Spleen (tissue), 11 donors: Measurements from ENCODE around the gene SH3BP4. TPM values are rescaled to one million over a fixed set of nuclear protein-coding genes. Genes with fewer than 3 reads are reported as not detected.

Source experiments
- DNase-seq: peaks from one replicate; pipeline ENCODE4 v3.0.0-alpha.2; 2020
- H3K27ac ChIP-seq, 8 donors: fragments of 200-600 bp; sonication (generic) in 7 of 8; 1 replicate in 4 of 8; 2 replicates in 4 of 8; pipeline versions ENCODE4 v1.5.0 to v1.8.0; 2016 to 2021; ENCODE audit warnings: inconsistent platforms in 4 of 8, mild to moderate bottlenecking in 4 of 8, moderate library complexity in 1 of 8
- H3K27me3 ChIP-seq, 7 donors: fragments of 200-600 bp; sonication (generic) in 6 of 7; replicated peaks in 1 of 7; 1 replicate in 4 of 7; 2 replicates in 3 of 7; pipeline versions ENCODE4 v1.5.0 to v1.8.0; 2016 to 2021; ENCODE audit warnings: inconsistent platforms in 3 of 7, mild to moderate bottlenecking in 1 of 7
- H3K36me3 ChIP-seq, 6 donors: fragments of 200-600 bp; sonication (generic) in 5 of 6; 1 replicate in 4 of 6; 2 replicates in 2 of 6; pipeline versions ENCODE4 v1.5.0 to v1.8.0; 2016 to 2021; ENCODE audit warnings: inconsistent platforms in 2 of 6
- H3K4me1 ChIP-seq, 6 donors: fragments of 200-600 bp; sonication (generic) in 5 of 6; 1 replicate in 3 of 6; 2 replicates in 3 of 6; pipeline versions ENCODE4 v1.5.0 to v1.8.0; 2016 to 2021; ENCODE audit warnings: inconsistent platforms in 3 of 6
- H3K4me3 ChIP-seq, 8 donors: fragments of 200-600 bp; sonication (generic) in 7 of 8; 1 replicate in 4 of 8; 2 replicates in 4 of 8; pipeline versions ENCODE4 v1.5.0 to v1.8.0; 2016 to 2021; ENCODE audit warnings: inconsistent platforms in 4 of 8, mild to moderate bottlenecking in 4 of 8, moderate library complexity in 2 of 8
- H3K9me3 ChIP-seq, 8 donors: fragments of 200-600 bp; sonication (generic) in 7 of 8; 1 replicate in 4 of 8; 2 replicates in 4 of 8; pipeline versions ENCODE4 v1.5.0 to v1.8.0; 2016 to 2021; ENCODE audit warnings: inconsistent platforms in 4 of 8
- POLR2A ChIP-seq, 3 donors: fragments of 450-650 bp; IDR thresholded peaks; one replicate each; pipeline ENCODE4 v1.5.1; 2017; ENCODE audit warnings: antibody characterized with exemption in 3 of 3, mild to moderate bottlenecking in 1 of 3
- POLR2AphosphoS5 ChIP-seq, 3 donors: sonication (generic); formaldehyde crosslinking; IDR thresholded peaks; one replicate each; pipeline ENCODE4 v1.5.1; 2017; ENCODE audit warnings: antibody characterized with exemption in 3 of 3
- WGBS, 5 donors: extraction: QIAGEN DNeasy Blood & Tissue Kit in 3 of 5; methylation state at CpG; one replicate each; pipeline versions ENCODE4 v1.1.5 to v1.1.7; 2013 to 2018; 5-methylcytosine and 5-hydroxymethylcytosine counted together
- intact Hi-C: fragments of 100-400 bp; cut with DNase I; formaldehyde crosslinking; loops from one replicate; pipeline ENCODE4 v1.15.0; 2023; ENCODE audit warnings: low total_unique reads
- polyA plus RNA-seq, 3 donors: library from polyadenylated mRNA; stranded (reverse); fragments of 200-250 nt; gene quantifications; one replicate each; pipeline ENCODE4 v1.2.1, GENCODE V29; 2013
- total RNA-seq, 7 donors: library from RNA; depleted of rRNA in 3 of 7; stranded (reverse); fragments of >200 nt in 3 of 7; fragmentation: NEBNext Ultra II Directional in 4 of 7; extraction: Animal tissue kit (Norgen Biotek cat#: 25700) in 4 of 7; gene quantifications; one replicate each; pipeline versions ENCODE4 v1.1.0 to v1.2.1, GENCODE V29; 2016 to 2021
- TF ChIP-seq, protein P1 (sequence below), 11 experiments: fragments of 200-600 bp in 7 of 11; fragments of 450-650 bp in 4 of 11; sonication (generic) in 4 of 11; IDR thresholded peaks in 8 of 11; conservative IDR thresholded peaks in 3 of 11; 1 replicate in 7 of 11; 2 replicates in 4 of 11; pipeline versions ENCODE4 v1.4.0 to v1.8.0; 2016 to 2021; ENCODE audit warnings: antibody characterized with exemption in 11 of 11, inconsistent platforms in 4 of 11, mild to moderate bottlenecking in 1 of 11
- donor health status: healthy with polysubstance abuse.
- donor health status: DM: no; HTN: no; CAD: no; lungs with moderate emphysema.
- donor health status: DM: no; HTN: no; CAD: no.
- donor health status: Bipolar disorder and iron deficiency.
- donor health status: healthy.
- donor health status: DM: no; HTN: no; CAD: no.
- donor health status: DM: yes; HTN: yes; CAD: no.

SH3BP4 gene
- total and polyA plus RNA-seq, 10 donors = 2.3 to 21.0 (median 12.4) TPM

DNA sequence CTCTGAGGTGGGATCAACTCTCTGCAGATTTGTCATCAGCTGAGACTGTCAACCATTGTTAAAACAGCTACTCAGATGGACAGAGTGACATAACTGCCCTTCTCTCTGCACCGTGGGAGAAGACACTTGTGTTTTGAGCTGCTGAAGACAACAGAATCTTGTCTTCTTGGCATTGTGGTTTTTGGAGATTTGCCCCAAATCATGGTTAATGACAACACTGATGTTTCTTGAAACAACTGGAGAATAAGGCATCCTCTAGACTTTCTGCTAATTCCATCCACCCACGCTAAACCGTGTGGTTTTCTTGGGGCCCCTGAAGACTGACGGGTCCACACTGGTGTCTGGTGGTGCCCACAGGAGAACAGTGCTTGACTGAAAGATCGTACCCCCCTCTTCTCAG, 39.5 kb downstream of the SH3BP4 start:
- TF ChIP-seq, protein P1, sequence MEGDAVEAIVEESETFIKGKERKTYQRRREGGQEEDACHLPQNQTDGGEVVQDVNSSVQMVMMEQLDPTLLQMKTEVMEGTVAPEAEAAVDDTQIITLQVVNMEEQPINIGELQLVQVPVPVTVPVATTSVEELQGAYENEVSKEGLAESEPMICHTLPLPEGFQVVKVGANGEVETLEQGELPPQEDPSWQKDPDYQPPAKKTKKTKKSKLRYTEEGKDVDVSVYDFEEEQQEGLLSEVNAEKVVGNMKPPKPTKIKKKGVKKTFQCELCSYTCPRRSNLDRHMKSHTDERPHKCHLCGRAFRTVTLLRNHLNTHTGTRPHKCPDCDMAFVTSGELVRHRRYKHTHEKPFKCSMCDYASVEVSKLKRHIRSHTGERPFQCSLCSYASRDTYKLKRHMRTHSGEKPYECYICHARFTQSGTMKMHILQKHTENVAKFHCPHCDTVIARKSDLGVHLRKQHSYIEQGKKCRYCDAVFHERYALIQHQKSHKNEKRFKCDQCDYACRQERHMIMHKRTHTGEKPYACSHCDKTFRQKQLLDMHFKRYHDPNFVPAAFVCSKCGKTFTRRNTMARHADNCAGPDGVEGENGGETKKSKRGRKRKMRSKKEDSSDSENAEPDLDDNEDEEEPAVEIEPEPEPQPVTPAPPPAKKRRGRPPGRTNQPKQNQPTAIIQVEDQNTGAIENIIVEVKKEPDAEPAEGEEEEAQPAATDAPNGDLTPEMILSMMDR (IDR thresholded peaks at IDR 0.05 in 8 of 11, conservative IDR thresholded peaks at IDR 0.05 in 3 of 11) = no peak
- TF ChIP-seq POLR2A (IDR thresholded peaks at IDR 0.05) (no peak), POLR2AphosphoS5 (IDR thresholded peaks at IDR 0.05) (no peak)
- no peak for DNase-seq
- H3K4me3 ChIP-seq = no peak overlapping the region
- no peaks in the 10 kb centered on the region for H3K36me3 ChIP-seq
- no peaks in the 10 kb centered on the region for H3K9me3 ChIP-seq
- intact Hi-C loops = no loop called here
- 79 to 89% (median 86%) methylated on average over 5 of the region's 5 CpGs for WGBS, 5 donors
- peaks cover 0 to 11% (median 0%) of the 10 kb centered on the region in 7 donors for H3K27me3 ChIP-seq
- H3K4me1 ChIP-seq = peaks cover 0 to 51% (median 29%) of the 10 kb centered on the region in 6 donors
- no peak overlapping the region for H3K27ac ChIP-seq

DNA sequence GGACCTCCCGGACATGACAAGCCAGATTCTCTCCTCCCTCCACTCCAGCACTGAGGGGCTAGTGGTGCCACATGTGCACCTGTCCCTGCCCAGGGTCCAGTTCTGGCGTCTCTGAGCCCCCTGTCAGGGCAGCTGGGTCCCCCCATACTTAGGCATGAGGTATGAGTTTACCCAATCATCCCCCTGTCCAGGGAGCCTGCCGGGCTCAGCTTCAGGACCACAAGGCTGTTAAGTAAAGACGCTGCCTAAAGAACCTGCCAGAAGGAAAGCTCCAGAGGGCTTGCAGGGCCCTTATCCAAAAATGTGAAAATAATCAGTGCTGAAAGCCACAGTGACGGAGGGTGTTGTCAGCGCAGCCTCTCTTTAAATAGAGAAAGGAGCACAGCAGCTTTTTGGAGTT, 40.0 kb downstream of the SH3BP4 start:
- intact Hi-C loops = no loop called here
- H3K36me3 ChIP-seq = no peaks in the 10 kb centered on the region
- DNase-seq = no peak
- H3K4me3 ChIP-seq = no peak overlapping the region
- peaks cover 0 to 51% (median 29%) of the 10 kb centered on the region in 6 donors for H3K4me1 ChIP-seq
- WGBS, 5 donors = 86 to 97% (median 89%) methylated on average over 6 of the region's 6 CpGs
- H3K27me3 ChIP-seq = peaks cover 0 to 11% (median 0%) of the 10 kb centered on the region in 7 donors
- TF ChIP-seq, protein P1 (IDR thresholded peaks at IDR 0.05 in 8 of 11, conservative IDR thresholded peaks at IDR 0.05 in 3 of 11) = no peak
- TF ChIP-seq POLR2AphosphoS5 (IDR thresholded peaks at IDR 0.05) = no peak
- TF ChIP-seq POLR2A (IDR thresholded peaks at IDR 0.05) = no peak
- no peaks in the 10 kb centered on the region for H3K9me3 ChIP-seq
- H3K27ac ChIP-seq = no peak overlapping the region

DNA sequence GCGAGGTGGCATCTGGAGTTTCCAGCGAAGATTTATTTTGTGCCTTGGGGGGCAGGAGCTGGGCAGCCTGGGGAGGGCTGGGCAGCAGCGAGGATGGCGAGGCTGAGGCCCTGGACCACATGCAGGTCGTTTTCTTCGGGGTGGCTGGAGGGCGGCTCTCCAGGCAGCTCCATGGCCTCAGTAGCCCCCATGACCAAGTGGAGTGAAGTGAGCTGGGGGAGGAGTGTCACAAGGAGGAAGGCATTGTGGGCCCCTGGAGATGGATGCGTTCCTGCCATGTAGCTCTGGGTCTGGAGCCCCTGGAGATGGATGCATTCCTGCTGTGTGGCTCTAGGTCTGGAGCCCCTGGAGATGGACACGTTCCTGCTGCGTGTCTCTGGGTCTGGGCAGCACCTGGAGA, 40.4 kb downstream of the SH3BP4 start:
- DNase-seq = no peak
- Histone ChIP-seq H3K27ac (no peak overlapping the region), H3K27me3 (peaks cover 0 to 11% (median 0%) of the 10 kb centered on the region in 7 donors), H3K4me1 (peaks cover 0 to 51% (median 29%) of the 10 kb centered on the region in 6 donors), H3K4me3 (no peak overlapping the region), H3K36me3 (no peaks in the 10 kb centered on the region), H3K9me3 (no peaks in the 10 kb centered on the region)
- intact Hi-C loops = no loop called here
- 85 to 98% (median 91%) methylated on average over 9 to 10 of the region's 10 CpGs for WGBS, 5 donors
- TF ChIP-seq, protein P1 (IDR thresholded peaks at IDR 0.05 in 8 of 11, conservative IDR thresholded peaks at IDR 0.05 in 3 of 11) = no peak
- TF ChIP-seq POLR2AphosphoS5 (IDR thresholded peaks at IDR 0.05) (no peak), POLR2A (IDR thresholded peaks at IDR 0.05) (no peak)

DNA sequence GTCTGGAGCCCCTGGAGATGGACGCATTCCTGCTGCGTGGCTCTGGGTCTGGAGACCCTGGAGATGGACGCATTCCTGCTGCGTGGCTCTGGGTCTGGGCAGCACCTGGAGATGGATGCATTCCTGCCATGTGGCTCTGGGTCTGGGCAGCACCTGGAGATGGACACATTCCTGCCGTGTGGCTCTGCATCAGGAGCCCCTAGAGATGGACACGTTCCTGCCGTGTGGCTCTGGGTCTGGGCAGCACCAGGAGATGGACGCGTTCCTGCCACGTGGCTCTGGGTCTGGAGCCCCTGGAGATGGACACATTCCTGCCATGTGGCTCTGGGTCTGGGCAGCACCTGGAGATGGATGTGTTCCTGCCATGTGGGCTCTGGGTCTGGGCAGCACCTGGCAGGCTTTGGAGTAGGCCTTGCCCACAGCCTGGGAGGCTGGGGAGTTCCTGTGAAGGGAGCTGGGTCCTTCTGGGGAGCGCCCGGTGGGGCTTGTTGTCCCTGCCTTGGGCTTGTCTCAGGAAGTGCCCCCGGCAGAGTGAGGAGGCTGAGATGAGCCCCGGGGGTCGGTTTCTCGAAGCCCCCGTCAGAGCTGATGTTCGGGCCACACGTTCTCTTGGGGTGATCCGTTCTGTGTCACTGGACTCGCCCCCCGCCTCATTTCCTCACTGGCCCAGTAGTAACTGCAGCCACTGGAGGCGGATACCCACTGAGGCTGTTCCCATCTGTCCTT, 41.0 kb downstream of the SH3BP4 start:
- no peak for DNase-seq
- Histone ChIP-seq H3K9me3 (no peaks in the 10 kb centered on the region), H3K4me1 (peaks cover 0 to 51% (median 29%) of the 10 kb centered on the region in 6 donors), H3K36me3 (no peaks in the 10 kb centered on the region), H3K27ac (no peak overlapping the region), H3K27me3 (peaks cover 0 to 11% (median 0%) of the 10 kb centered on the region in 7 donors), H3K4me3 (no peak overlapping the region)
- intact Hi-C loops = no loop called here
- 91 to 94% (median 92%) methylated on average over 4 to 23 of the region's 23 CpGs for WGBS, 5 donors
- no peak for TF ChIP-seq POLR2A (IDR thresholded peaks at IDR 0.05)
- TF ChIP-seq, protein P1 (IDR thresholded peaks at IDR 0.05 in 8 of 11, conservative IDR thresholded peaks at IDR 0.05 in 3 of 11) = no peak
- TF ChIP-seq POLR2AphosphoS5 (IDR thresholded peaks at IDR 0.05) = no peak
